Right atrium auricular region (tissue), 2 donors: ENCODE data around the gene HLA-B. TPM values are rescaled to one million over a fixed set of nuclear protein-coding genes. Genes with fewer than 3 reads are reported as not detected.
"Not testable (repeated sequence)": the region's sequence is repeated elsewhere in the genome, so short reads cannot be mapped to it uniquely, and the experiment has no call there.

Experiments used
- DNase-seq: peaks from one replicate; pipeline ENCODE4 v3.0.0-alpha.2; 2019; ENCODE audit warnings: low spot score
- H3K27ac ChIP-seq, 2 donors: fragments of 200-600 bp; sonication (generic); 1 replicate in 1 of 2; 2 replicates in 1 of 2; pipeline ENCODE4 v1.5.1; 2016 to 2019
- H3K27me3 ChIP-seq, 2 donors: fragments of 200-600 bp; sonication (generic); one replicate each; pipeline versions ENCODE4 v1.5.1 to v1.6.0; 2017 to 2019
- H3K36me3 ChIP-seq: fragments of 200-600 bp; sonication (generic); one replicate; pipeline ENCODE4 v1.5.1; 2016
- H3K4me1 ChIP-seq, 2 donors: fragments of 200-600 bp; sonication (generic); one replicate each; pipeline versions ENCODE4 v1.5.1 to v1.6.0; 2017 to 2019
- H3K4me3 ChIP-seq, 2 donors: fragments of 200-600 bp; sonication (generic); 1 replicate in 1 of 2; 2 replicates in 1 of 2; pipeline ENCODE4 v1.5.1; 2017 to 2019; ENCODE audit warnings: mild to moderate bottlenecking in 1 of 2, moderate library complexity in 1 of 2
- H3K9me3 ChIP-seq, 2 donors: fragments of 200-600 bp; sonication (generic); one replicate each; pipeline ENCODE4 v1.5.1; 2019
- CTCF ChIP-seq, 2 donors: fragments of 200-600 bp; sonication (generic); IDR thresholded peaks; one replicate each; pipeline ENCODE4 v1.5.1; 2019; ENCODE audit warnings: antibody characterized with exemption in 2 of 2
- total RNA-seq, 2 donors: library from RNA; depleted of rRNA; stranded (reverse); fragments of >200 nt; gene quantifications; one replicate each; pipeline ENCODE4 v1.1.0, GENCODE V29; 2016

HLA-B gene
- 100 to 1,000 TPM; 297 to 584 TPM for total RNA-seq

- no peak for TF ChIP-seq CTCF (IDR thresholded peaks at IDR 0.05)
- no peaks in the 10 kb centered on the region for H3K9me3 ChIP-seq
- peak within 1 kb of the TSS; percentile 59 to 66 for H3K4me3 ChIP-seq
- peaks cover 0 to 17% of the 10 kb centered on the region in 2 donors for H3K4me1 ChIP-seq
- H3K36me3 ChIP-seq, result peaks cover 7% of the 10 kb centered on the region
- peak within 1 kb of the TSS; percentile 68 to 78 for H3K27ac ChIP-seq
- DNase-seq, result peak; percentile 83
- H3K27me3 ChIP-seq, result no peaks in the 10 kb centered on the region
Observed at GRCh38 chr6:31356946-31357466, at the start of gene HLA-B. Gene HLA-B (minus strand): TSS chr6:31357179. CDS start chr6:31357158, 21 bp downstream.

- TF ChIP-seq CTCF (IDR thresholded peaks at IDR 0.05), result no peak
- H3K4me3 ChIP-seq, result no peak overlapping the region
- H3K4me1 ChIP-seq, result peaks cover 0 to 49% of the 10 kb centered on the region in 2 donors
- no peaks in the 10 kb centered on the region for H3K27me3 ChIP-seq
- no peak for DNase-seq
- no peak overlapping the region for H3K27ac ChIP-seq
- H3K9me3 ChIP-seq, result no peaks in the 10 kb centered on the region
- peaks cover 1% of the 10 kb centered on the region for H3K36me3 ChIP-seq
Observed at GRCh38 chr6:31405996-31406395, 49.0 kb upstream of the HLA-B start.

- Histone ChIP-seq H3K4me1 (peaks cover 0 to 51% of the 10 kb centered on the region in 2 donors), H3K4me3 (peak overlapping the region; percentile 53 to 75), H3K27ac (peak overlapping the region; percentile 99)
- H3K9me3 ChIP-seq, H3K36me3 ChIP-seq, DNase-seq, H3K27me3 ChIP-seq: not testable (repeated sequence)
Observed at GRCh38 chr6:31404061-31404364, 47.0 kb upstream of the HLA-B start.

- Histone ChIP-seq H3K4me3 (peak within 1 kb of the TSS; percentile 53 to 75), H3K4me1 (peaks cover 0 to 56% of the 10 kb centered on the region in 2 donors), H3K27me3 (no peaks in the 10 kb centered on the region), H3K9me3 (no peaks in the 10 kb centered on the region), H3K36me3 (no peaks in the 10 kb centered on the region), H3K27ac (peak within 1 kb of the TSS; percentile 99)
- peak in 1 of 2 donors; percentile 33 for TF ChIP-seq CTCF (IDR thresholded peaks at IDR 0.05)
- DNase-seq, result peak; percentile 97
Observed at GRCh38 chr6:31403283-31404060, 46.5 kb upstream of the HLA-B start, which contains the start of gene MICA. Gene MICA (plus strand): TSS chr6:31403595. CDS start chr6:31403633, 38 bp downstream.

GRCh38 chr6:31402324-31403282, 45.6 kb upstream of the HLA-B start:
- no peaks in the 10 kb centered on the region for H3K27me3 ChIP-seq
- TF ChIP-seq CTCF (IDR thresholded peaks at IDR 0.05), result no peak
- H3K4me1 ChIP-seq, result peaks cover 0 to 58% of the 10 kb centered on the region in 2 donors
- no peaks in the 10 kb centered on the region for H3K9me3 ChIP-seq
- H3K36me3 ChIP-seq, result no peaks in the 10 kb centered on the region
- no peak for DNase-seq
- peak overlapping the region; percentile 99 for H3K27ac ChIP-seq
- peak overlapping the region; percentile 53 to 75 for H3K4me3 ChIP-seq

GRCh38 chr6:31401403-31401802, 44.4 kb upstream of the HLA-B start:
- no peaks in the 10 kb centered on the region for H3K36me3 ChIP-seq
- peaks cover 0 to 68% of the 10 kb centered on the region in 2 donors for H3K4me1 ChIP-seq
- DNase-seq, result peak; percentile 72
- no peak for TF ChIP-seq CTCF (IDR thresholded peaks at IDR 0.05)
- H3K27me3 ChIP-seq, result no peaks in the 10 kb centered on the region
- peak overlapping the region; percentile 99 for H3K27ac ChIP-seq
- H3K4me3 ChIP-seq, result peak overlapping the region; percentile 75 to 83
- no peaks in the 10 kb centered on the region for H3K9me3 ChIP-seq
